Globus pallidus (tissue), 1 donor: ENCODE data around the gene PTPRN2.

Source experiments
- DNase-seq: peaks from one replicate; pipeline ENCODE4 v3.0.0-alpha.2; 2015; ENCODE audit warnings: low spot score

PTPRN2 gene

DNA sequence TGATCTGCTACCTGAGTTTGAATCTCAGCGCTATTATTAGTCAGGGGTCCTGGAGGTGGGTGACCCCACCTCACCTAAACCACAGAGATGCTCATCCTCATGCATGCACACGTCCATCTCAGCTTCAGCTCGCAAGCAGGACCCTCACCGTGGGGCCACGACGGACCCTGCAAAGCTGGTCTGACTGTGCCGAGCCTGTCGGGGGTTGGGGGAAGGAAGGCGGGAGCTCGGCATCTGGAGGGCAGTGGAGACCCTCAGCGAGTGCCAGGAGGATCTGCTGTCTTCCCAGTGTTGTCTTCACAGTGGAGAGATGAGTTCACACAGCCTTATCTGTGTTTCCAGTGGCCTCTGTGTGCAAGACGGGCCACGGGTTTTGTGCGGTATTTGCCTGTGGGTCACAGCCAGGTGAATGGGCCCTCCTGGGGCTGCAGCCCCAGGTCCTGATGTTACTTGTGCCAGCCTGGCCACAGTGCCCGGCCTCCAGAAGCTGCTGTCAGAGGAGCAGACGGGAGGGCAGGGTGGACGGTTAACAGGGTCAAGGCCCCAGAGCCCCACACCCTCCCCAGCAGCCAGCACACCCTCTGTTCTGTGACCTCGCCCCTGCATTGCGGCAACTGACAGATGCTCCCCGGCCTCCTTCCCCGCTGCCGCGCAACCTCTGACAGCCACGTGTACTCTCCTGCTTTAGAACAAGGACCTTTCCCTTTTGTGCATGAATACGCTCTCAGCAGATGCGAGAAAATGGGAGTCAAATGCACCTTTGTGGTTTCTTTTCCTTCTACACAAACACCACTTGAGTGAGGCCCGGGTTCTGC is 722.1 kb downstream of the PTPRN2 start:
- DNase-seq = no peak

DNA sequence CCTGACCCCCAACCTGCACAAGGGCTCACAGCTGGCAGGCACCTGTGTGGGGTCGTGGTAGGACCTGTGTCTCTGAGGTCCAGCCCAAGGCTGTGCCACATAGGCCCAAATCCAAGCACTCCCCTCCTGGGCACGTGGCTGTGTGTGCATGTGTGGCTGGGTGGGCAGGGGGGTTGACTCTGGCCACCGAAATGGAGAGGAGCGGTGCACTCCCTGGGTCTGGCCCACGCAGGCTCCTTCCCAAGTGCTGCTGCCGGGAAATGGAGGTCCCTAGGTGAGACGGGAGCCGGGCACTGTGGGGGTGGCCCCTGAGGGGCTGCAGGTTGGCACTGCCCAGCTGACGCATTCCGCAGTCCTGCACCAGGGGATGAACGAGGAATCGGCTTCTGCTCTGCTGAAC is 722.7 kb downstream of the PTPRN2 start:
- no peak for DNase-seq

DNA sequence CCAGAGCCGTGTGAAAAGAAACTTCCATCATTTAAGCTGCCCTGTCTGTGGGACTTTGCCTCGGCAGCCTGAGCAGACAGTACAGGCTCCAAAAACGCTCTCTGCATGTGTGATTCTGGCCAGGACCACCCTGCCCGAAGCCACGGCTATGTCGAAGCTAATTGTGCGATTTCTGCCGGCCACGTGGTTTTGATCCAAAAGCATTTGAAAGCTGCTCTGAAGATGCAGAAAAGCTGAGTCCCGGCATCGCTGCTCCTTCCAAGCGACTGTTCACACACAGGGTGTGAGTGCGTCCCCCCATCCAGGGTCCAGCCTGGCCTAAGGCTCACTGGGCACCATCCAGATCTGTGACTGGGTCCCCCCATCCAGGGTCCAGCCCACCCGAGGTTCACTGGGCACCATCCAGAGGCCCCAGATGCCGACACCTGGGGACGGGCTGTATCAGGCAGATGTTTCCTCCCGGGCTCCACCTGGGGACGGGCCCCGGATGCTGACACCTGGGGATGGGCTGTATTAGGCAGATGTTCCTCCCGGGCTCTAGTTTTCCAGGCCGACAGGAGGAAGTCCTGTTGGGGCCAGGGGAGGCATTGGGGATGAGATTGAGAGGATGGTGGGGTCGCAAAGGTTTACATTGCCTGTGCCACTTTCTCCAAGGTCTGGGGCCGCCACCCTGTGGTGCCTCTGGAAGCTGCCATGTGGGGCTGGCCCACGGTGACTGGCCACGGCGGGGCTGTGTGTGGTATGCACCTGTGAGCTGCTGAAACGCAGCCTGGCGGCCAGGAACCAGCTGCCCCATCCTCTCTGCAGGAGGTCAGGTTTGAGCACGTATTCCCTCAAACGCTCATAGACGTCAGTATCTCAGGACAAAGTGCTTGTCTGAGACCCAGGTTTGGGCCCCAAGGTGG is 723.5 kb downstream of the PTPRN2 start:
- DNase-seq = no peak

DNA sequence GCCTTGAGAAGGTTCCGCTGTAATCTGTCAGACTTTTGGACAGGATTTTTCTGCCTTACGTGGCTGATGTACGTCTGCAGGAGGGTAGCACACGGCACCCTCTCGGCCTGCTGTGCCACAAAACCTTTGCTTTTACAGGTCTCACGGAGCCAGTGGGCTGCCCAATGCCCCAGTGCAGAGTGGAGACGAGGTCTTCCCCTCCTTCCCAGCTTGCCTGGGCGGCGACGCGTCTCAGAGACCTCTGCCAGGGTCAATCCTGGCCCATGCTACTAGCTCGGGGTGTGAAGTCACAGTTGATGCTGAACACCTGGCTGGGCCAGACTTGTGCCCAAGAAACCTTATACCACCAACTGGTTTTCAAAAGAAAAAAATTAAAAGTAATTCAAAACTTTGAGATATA is 724.4 kb downstream of the PTPRN2 start:
- no peak for DNase-seq

DNA sequence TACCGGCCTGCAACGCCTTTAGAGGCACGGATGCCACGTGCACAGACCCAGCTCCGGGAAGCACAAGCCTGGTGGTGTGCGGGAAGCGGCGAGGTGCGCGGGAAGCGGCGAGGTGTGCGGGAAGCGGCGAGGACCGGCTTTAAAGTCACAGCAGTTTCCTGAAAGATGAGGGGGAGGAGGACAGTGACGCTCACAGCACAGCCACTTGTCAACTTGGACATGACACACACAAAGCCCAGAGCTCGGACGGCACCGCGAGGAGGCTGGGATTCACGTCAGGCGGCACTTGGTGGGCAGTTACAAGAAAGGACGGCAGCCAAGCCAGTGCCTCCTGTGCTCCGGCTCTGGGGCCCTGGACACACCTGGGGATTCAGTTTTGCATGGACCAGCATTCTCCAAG is 724.9 kb downstream of the PTPRN2 start:
- no peak for DNase-seq

DNA sequence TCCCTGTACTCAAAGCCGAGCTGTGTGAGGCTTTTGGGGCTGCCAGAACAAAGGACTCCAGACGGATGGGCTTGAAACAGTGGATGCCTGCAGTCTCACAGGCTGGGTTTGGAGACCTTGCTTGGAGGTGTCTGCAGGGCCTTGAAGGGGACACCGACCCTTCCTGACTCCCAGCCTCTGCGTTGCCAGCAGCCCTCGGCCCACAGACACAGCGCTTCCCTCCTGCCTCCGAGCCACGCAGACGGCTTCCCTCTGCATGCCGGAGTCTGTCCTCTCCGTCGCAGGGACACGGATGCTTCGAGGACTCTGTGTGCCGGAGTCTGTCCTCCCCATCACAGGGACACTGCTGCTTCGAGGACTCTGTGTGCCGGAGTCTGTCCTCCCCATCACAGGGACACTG is 726.1 kb downstream of the PTPRN2 start:
- DNase-seq = no peak

DNA sequence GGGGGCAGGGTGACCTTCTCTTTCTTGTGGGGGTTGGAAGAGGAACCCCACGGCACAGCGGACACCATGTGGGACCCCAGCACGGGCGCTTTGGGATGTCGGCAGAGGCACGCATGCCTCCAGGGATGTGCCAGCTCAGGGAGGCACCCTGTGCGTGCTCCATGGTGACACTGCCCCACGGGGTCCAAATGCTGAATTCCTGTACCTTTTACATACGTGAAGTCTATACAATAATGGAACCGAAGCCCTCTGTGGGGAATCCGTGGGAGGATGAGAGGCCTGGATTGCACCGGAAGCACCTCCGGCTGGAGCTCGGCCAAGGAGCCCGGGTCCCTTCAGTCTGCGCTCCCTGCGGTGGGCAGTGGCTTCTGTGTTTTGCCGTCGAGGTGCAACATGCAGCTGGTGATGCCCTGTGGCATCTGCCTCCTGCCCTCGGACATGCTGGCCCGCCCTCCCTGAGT is 726.6 kb downstream of the PTPRN2 start:
- DNase-seq = no peak

DNA sequence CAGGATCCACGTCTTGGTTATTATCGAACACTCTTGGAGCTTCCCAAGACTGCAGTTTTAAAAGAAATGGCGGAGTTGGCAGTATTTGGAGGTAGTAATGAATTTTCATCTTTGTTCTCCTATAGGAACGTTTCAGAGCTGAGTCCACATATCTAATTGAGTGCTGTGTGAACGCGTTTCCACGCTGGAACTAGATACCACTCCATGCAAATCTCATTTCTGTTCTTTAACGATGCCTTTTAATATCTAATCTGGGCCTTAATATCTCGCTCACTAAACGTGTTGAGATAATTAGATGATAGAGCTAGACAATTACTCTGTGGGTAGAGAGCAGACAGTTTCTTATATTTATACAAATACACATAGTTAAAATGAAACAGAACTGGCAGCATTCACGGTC is 727.2 kb downstream of the PTPRN2 start:
- no peak for DNase-seq

DNA sequence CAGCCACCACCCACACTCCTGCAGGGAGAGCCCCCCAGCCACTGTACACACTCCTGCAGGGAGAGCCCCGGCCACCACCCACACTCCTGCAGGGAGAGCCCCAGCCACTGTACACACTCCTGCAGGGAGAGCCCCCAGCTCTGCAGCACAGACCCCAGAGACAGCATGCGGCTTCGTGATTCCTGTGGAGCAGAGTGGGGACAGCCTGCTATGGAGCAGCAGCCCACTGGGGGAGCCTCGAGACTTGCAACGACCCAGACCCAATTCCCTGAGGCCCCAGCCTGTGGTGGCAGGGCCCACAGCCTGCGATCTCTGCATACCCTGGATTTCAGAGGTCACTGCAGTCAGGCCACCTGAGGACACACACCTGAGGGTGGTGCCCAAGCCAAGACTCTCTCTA is 727.7 kb downstream of the PTPRN2 start:
- no peak for DNase-seq

DNA sequence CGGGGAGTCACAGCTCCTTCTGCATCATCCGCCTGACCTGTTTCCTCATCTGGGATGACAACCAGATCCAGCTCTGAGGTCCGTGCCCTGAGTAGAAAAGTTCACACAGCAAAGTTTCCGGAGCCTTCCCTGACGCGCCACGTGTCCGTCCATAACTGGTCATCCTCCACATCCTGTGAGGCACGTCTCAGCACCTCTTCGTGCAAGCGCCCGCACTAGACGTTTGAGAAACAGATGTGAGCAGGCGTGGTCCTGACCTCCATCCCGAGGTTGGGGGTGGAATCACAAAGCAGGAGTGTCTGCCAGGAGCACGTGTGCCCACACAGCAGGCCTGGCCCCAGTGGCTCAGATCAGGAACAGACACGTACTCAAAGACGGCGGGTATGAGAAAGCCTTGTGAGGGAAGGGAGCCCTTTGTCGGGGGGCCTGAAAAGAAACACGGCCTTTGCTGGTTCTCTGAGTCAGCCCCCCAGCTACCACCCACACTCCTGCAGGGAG is 730.0 kb downstream of the PTPRN2 start:
- no peak for DNase-seq

DNA sequence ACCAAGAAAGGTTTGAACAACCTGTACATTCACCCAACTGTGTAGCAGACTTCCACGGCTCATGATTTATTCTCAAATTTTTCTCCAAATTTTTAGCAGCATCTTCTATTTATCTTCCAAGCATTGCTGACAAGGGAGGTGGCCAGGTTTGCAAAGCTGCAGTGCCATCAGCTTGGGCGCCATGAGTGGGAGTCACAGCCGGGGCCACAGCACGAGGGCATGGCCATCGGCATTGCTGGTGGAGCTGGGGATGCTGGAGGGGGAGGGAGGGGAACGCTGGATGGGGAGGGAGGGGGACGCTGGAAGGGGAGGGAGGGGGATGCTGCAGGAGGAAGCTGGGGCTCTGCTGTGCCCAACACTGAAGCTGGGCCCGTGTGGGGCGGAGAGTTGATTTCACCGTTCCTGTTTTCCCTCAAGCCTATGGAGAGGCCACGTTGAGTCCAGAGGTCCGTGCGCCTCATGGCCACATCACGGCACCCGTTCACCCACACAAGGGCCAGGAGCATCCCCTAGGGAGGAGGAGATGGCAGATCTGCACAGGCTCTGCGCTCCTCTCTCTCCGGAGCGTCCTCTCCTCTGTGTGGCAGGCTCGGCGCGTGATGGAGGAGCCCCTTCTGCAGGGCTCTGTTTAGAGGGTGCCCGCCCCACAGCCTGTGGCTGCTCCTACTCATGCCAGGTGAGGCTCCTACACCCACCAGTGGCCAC is 730.6 kb downstream of the PTPRN2 start:
- no peak for DNase-seq

DNA sequence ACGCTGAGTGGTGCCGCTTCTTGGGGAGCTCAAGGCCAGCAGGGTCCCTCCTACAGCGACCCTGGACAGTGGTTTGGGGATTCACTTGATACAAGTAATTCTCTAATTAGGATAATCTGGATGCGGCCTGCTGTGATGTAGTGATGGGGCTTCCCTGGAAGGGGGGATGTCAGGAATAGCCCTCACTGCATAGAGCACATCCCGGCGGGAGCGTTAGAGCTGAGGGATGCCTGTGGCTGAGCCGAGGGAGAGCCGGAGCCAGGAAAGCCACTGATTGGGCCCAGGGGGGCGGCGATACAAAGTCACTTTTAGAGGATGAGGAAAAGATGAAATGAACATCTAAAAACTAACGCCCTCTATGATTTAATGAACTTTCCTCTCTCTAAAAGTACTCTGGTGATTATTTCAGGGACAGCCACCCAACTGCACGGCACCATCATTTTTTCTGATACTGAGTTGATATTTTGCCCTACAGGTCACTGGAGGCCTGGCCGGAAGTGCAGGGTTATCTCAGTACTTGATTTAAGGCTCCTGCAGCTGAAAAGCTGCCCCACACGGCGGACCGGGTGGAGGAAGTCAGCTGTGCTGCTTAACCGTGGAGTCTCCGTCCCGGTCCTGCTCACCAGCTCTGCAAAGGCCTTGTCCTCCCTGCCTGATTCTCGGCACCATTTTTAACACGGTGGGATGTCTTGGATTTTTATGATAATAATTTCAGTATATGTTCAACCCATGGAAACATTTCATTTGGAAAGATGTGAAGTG is 732.0 kb downstream of the PTPRN2 start:
- no peak for DNase-seq

DNA sequence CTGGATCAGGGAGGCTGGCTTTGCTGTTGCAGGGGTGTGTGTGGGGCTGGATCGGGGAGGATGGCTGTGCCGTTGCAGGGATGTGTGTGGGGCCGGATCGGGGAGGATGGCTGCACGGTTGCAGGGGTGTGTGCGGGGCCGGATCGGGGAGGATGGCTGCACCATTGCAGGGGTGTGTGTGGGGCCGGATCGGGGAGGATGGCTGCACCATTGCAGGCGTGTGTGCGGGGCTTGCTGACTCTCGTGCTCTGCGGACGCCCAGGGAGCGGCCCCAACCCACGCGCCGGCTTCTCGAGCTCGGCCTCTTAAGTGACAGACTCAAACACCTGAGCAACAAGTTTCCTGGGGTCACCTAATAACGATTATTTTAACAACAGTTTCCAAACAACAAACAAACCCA is 732.6 kb downstream of the PTPRN2 start:
- DNase-seq = no peak

DNA sequence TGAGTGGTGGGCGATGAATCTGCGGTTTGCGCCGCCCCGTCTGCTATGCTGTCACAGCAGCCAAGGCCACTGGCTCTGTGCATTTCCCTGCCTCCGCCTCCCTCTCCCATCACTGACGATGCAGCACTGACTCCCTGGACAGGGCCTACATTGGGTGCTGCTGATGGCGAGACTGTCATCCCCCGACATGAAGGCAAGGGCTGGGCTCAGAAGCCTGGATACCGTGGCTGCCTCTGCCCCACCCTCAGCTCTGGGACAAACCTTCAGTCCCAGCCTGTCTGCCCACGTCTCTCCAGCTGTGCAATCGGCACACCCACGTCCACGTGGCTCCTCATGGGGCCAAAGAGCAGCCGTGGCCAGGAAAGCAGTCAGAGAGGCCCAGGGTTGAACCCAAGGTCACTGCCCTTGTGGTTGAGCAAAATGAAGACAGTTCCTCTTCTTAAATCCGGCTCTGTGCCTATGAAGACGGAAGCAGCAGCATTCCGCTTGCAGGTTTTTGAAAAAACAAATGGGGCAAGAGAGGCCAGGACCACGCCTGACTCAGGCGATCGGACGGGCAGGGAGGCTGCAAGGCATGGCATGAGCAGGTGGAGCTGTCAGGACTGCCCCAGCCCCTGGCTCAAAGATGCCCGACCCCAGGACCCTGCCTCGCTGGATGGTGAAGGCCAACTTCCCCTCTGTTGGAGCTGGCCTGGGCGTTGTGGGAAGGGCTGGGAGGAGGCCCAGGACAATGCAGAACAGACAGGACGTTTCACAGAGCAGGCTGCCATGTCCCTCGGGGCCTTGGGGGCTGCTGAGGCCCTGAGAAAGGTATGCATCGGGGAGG is 733.3 kb downstream of the PTPRN2 start:
- peak; percentile 31 for DNase-seq

DNA sequence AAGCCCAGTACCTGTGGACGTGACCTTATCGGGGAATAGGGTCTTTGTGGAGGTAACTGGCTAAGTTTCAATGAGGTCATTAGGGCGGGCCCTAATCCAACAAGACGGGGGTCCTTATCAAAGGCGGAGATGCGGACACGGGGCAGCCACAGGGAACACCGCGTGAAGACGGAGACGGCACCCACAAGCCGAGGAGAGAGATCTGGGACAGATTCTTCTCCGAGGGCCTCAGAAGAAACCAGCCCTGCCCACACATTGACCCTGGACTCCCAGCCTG is 733.9 kb downstream of the PTPRN2 start:
- DNase-seq = no peak

DNA sequence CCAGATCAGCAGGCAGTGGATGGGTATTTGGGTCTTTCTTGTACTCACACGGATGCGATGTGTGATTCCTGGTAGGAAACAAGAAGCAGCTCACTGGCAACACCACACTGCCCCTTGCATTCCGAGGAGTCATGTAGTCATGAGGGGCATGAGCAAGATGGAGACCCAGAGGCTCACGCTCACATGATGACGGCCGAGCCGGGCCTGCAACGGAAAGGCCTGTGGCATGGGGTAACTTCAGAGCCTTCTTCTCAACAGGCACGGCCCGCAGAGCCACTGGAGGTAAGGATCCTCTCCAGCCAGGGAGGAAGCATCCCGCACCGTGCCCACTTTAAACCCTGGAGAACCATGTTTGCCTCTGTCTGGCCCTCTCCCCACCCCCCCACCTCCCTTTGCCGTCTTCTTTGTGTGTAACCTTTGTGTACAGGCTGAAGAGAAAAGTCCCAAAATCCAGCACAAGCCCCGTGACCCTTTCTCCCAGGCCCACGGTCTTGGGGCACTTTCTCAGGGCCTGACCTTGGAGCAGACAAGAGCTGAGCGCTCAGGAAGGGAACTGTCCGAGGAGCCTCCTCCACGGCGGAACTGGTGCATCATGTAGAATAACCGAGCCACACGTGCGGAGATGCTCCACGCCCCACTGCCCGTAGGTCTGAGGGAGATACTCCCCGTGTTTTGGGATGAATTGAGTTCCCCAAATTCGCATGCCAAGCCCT is 734.4 kb downstream of the PTPRN2 start:
- no peak for DNase-seq

DNA sequence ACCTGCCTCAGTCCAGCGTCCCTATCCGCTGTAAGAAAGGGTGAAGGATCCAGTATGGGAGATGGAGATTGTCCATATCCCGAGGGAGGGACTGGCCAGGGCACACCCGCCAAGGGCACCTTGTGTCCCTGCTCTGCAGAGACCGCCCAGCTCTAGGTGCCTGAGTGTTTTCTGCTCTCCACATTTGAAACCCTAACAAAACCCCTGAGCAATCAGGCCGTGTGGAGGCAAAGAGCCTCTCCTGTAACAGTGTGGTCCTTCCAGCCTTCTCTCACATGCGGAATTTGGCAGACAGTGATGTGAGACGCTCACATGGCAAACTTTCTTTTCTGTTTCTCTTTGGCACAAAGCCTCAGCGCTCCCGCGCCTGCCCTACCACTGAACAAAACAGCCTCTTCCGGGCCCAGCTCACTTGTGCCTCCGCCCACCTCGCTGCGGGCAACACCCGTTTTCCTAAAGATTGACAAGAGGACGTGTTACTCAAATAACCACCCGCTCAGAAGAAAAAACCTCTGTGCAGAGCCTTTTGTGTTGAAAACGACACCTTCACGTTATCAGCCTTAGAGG is 736.0 kb downstream of the PTPRN2 start:
- peak; percentile 42 for DNase-seq

DNA sequence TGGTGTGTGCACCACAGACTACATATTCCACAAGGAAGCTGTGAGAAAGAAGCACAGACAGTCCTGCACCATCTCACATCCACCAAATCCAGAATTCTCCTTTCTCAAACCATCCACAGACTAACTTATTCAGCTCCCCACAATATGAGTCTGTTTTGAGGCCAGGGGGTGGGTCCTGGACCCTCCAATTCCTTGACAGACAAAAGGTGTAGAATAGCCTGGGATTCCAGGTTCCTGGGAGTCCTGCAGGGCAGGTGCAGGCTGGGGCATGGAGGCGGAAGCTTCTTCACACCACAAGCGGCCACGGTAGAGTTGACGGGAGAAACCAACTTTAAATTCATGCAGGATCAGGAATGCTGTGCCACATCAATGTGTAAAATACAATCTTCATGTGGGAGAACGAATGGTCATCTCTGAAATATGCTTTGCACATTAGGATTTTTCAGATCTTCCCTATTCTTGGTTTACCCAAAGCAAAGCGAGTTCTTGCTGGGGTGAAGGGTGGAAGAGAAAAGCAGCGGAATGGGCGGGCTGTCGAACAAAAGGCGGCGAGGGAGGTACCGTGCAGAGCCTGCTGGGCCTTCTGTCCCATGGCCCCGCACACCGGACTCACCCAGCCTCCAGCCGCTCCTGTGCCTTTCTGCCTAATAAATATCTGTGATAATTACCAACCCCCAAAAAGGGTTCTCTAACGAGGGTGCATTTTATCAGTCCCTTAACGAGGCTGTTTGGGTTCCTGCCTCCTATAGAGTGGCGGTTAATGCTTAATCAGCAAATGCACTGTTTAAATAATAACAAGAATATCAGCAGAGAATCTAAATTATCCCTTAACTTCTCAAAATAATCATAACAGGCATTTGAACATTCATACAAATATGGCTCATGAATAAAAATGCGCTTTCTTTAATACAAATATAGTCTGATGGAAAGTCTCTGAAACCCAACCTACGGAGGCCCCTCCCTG is 736.9 kb downstream of the PTPRN2 start:
- no peak for DNase-seq

DNA sequence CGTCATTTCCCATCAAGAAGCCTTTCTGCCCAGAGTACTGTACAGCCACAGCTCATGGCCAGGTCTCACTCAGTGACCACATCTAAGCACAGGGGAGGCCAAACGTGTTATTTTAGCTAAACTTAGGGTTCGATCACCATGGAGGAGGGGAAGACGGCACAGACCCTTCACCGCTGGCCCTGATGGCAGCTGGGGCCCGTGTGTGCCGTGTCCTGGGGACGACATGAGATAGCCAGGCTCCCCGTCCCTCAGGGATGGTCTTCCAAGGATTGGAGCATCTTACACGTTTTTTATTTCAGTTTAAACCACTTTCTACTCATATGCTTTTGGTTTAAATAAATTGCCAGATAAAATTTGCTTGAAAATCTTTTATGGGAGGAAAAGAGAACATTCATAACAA is 737.9 kb downstream of the PTPRN2 start:
- DNase-seq = no peak
